ENCODE measurements around the gene RCOR2. TPM values are rescaled to one million over a fixed set of nuclear protein-coding genes. Genes with fewer than 3 reads are reported as not detected.
A peak's percentile ranks its signal among the peaks of the same experiment; 100 is the strongest.

RCOR2 gene
- total and polyA plus RNA-seq, 2 of the 13 experiments (the other 11 are each of a cell fraction or from before 2014, with no cell fraction given), result 8.3 to 8.5 TPM

DNA sequence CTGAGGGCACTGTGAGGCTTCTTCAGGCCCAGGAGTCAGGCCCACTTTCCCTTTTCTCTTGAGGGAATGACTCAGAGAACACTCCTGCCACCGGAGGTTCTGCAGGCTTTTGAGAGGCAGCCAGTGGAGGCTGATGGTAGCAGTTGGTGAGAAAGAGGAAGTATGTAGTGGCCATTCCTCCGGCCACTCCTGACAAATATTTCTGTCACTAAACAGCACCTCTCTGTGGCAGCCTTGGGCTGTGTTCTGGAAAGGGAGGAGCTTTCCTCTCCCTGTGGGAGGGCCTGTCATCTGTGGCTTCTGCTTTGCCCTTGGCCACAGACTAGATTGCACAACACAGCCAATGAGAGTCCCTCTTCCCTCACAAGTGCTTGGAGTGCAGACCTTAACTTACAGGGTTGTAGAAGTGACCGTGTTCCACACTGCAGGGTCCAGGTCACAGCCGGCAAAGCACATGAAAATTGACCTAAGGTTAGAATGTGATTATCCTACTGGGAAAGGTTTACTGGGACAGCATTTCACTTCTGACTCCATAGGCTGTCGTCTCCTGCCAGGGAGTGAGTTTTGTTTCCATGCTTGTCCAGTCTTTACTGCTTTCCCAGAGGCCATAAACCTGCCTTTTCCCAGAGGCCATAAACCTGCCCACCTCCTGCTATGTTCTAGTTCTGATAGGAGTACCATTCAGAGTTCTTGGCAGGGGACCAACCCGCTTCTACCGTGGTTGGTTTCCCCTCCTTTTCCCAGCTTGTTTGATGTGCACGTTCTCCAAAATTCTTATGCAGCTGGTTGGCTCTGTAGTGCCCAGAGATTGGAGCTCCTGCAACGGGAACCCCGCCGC lies 44.8 kb downstream of the RCOR2 start (continued):
- TF ChIP-seq, protein P1, sequence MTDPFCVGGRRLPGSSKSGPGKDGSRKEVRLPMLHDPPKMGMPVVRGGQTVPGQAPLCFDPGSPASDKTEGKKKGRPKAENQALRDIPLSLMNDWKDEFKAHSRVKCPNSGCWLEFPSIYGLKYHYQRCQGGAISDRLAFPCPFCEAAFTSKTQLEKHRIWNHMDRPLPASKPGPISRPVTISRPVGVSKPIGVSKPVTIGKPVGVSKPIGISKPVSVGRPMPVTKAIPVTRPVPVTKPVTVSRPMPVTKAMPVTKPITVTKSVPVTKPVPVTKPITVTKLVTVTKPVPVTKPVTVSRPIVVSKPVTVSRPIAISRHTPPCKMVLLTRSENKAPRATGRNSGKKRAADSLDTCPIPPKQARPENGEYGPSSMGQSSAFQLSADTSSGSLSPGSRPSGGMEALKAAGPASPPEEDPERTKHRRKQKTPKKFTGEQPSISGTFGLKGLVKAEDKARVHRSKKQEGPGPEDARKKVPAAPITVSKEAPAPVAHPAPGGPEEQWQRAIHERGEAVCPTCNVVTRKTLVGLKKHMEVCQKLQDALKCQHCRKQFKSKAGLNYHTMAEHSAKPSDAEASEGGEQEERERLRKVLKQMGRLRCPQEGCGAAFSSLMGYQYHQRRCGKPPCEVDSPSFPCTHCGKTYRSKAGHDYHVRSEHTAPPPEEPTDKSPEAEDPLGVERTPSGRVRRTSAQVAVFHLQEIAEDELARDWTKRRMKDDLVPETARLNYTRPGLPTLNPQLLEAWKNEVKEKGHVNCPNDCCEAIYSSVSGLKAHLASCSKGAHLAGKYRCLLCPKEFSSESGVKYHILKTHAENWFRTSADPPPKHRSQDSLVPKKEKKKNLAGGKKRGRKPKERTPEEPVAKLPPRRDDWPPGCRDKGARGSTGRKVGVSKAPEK (CRISPR knock-in tag; IDR thresholded peaks at IDR 0.05; ENCODE audit: borderline replicate concordance), result no peak
- TF ChIP-seq ZKSCAN5 (CRISPR knock-in tag; IDR thresholded peaks at IDR 0.05) (no peak), RAD21 (CRISPR knock-in tag; IDR thresholded peaks at IDR 0.05) (peak; percentile 91), PAF1 (CRISPR knock-in tag; IDR thresholded peaks at IDR 0.05) (no peak), ZNF614 (CRISPR knock-in tag; IDR thresholded peaks at IDR 0.05; ENCODE audit: borderline replicate concordance) (peak; percentile 84; the same call in 1 of the 2 replicates), ZFP62 (CRISPR knock-in tag; IDR thresholded peaks at IDR 0.05) (no peak), PITX1 (CRISPR knock-in tag; IDR thresholded peaks at IDR 0.05) (peak; percentile 55), FOXC1 (CRISPR knock-in tag; IDR thresholded peaks at IDR 0.05; ENCODE audit: borderline replicate concordance) (no peak), NFYB (CRISPR knock-in tag; IDR thresholded peaks at IDR 0.05) (peak; percentile 68), CREB1 (IDR thresholded peaks at IDR 0.05) (0 out of 2 replicates have a peak, but pooled peaks have one; percentile 25), CREB1 (CRISPR knock-in tag; IDR thresholded peaks at IDR 0.05) (no peak)
- TF ChIP-seq, protein P2, sequence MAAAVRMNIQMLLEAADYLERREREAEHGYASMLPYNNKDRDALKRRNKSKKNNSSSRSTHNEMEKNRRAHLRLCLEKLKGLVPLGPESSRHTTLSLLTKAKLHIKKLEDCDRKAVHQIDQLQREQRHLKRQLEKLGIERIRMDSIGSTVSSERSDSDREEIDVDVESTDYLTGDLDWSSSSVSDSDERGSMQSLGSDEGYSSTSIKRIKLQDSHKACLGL (CRISPR knock-in tag; IDR thresholded peaks at IDR 0.05), result no peak
- TF ChIP-seq, protein P3, sequence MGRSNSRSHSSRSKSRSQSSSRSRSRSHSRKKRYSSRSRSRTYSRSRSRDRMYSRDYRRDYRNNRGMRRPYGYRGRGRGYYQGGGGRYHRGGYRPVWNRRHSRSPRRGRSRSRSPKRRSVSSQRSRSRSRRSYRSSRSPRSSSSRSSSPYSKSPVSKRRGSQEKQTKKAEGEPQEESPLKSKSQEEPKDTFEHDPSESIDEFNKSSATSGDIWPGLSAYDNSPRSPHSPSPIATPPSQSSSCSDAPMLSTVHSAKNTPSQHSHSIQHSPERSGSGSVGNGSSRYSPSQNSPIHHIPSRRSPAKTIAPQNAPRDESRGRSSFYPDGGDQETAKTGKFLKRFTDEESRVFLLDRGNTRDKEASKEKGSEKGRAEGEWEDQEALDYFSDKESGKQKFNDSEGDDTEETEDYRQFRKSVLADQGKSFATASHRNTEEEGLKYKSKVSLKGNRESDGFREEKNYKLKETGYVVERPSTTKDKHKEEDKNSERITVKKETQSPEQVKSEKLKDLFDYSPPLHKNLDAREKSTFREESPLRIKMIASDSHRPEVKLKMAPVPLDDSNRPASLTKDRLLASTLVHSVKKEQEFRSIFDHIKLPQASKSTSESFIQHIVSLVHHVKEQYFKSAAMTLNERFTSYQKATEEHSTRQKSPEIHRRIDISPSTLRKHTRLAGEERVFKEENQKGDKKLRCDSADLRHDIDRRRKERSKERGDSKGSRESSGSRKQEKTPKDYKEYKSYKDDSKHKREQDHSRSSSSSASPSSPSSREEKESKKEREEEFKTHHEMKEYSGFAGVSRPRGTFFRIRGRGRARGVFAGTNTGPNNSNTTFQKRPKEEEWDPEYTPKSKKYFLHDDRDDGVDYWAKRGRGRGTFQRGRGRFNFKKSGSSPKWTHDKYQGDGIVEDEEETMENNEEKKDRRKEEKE (IDR thresholded peaks at IDR 0.05), result no peak
- TF ChIP-seq, protein P4, sequence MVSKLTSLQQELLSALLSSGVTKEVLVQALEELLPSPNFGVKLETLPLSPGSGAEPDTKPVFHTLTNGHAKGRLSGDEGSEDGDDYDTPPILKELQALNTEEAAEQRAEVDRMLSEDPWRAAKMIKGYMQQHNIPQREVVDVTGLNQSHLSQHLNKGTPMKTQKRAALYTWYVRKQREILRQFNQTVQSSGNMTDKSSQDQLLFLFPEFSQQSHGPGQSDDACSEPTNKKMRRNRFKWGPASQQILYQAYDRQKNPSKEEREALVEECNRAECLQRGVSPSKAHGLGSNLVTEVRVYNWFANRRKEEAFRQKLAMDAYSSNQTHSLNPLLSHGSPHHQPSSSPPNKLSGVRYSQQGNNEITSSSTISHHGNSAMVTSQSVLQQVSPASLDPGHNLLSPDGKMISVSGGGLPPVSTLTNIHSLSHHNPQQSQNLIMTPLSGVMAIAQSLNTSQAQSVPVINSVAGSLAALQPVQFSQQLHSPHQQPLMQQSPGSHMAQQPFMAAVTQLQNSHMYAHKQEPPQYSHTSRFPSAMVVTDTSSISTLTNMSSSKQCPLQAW (CRISPR knock-in tag; IDR thresholded peaks at IDR 0.05), result peak; percentile 94
- TF ChIP-seq, protein P5, sequence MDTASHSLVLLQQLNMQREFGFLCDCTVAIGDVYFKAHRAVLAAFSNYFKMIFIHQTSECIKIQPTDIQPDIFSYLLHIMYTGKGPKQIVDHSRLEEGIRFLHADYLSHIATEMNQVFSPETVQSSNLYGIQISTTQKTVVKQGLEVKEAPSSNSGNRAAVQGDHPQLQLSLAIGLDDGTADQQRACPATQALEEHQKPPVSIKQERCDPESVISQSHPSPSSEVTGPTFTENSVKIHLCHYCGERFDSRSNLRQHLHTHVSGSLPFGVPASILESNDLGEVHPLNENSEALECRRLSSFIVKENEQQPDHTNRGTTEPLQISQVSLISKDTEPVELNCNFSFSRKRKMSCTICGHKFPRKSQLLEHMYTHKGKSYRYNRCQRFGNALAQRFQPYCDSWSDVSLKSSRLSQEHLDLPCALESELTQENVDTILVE (CRISPR knock-in tag; IDR thresholded peaks at IDR 0.05), result peak; percentile 63; the same call in 1 of the 2 replicates
- TF ChIP-seq, protein P6, sequence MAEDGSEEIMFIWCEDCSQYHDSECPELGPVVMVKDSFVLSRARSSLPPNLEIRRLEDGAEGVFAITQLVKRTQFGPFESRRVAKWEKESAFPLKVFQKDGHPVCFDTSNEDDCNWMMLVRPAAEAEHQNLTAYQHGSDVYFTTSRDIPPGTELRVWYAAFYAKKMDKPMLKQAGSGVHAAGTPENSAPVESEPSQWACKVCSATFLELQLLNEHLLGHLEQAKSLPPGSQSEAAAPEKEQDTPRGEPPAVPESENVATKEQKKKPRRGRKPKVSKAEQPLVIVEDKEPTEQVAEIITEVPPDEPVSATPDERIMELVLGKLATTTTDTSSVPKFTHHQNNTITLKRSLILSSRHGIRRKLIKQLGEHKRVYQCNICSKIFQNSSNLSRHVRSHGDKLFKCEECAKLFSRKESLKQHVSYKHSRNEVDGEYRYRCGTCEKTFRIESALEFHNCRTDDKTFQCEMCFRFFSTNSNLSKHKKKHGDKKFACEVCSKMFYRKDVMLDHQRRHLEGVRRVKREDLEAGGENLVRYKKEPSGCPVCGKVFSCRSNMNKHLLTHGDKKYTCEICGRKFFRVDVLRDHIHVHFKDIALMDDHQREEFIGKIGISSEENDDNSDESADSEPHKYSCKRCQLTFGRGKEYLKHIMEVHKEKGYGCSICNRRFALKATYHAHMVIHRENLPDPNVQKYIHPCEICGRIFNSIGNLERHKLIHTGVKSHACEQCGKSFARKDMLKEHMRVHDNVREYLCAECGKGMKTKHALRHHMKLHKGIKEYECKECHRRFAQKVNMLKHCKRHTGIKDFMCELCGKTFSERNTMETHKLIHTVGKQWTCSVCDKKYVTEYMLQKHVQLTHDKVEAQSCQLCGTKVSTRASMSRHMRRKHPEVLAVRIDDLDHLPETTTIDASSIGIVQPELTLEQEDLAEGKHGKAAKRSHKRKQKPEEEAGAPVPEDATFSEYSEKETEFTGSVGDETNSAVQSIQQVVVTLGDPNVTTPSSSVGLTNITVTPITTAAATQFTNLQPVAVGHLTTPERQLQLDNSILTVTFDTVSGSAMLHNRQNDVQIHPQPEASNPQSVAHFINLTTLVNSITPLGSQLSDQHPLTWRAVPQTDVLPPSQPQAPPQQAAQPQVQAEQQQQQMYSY (CRISPR knock-in tag; IDR thresholded peaks at IDR 0.05), result no peak

Data from HepG2 (cell line).